Left ventricle myocardium inferior (tissue), 1 donor: ENCODE results near the gene AP5B1. TPM values are rescaled to one million over a fixed set of nuclear protein-coding genes. Genes with fewer than 3 reads are reported as not detected.
"Not testable (repeated sequence)": the region's sequence is repeated elsewhere in the genome, so short reads cannot be mapped to it uniquely, and the experiment has no call there.

Source experiments
- DNase-seq: peaks from one replicate; pipeline ENCODE4 v3.0.0-alpha.2; 2020
- H3K27ac ChIP-seq: fragments of 200-600 bp; replicated peaks from 2 replicates; pipeline ENCODE4 v1.8.0; 2021
- H3K27me3 ChIP-seq: fragments of 200-600 bp; 2 replicates; pipeline ENCODE4 v1.8.0; 2021; ENCODE audit warnings: low read depth
- H3K36me3 ChIP-seq: fragments of 200-600 bp; 2 replicates; pipeline ENCODE4 v1.8.0; 2021
- H3K4me1 ChIP-seq: fragments of 200-600 bp; 2 replicates; pipeline ENCODE4 v1.8.0; 2021
- H3K4me3 ChIP-seq: fragments of 200-600 bp; 2 replicates; pipeline ENCODE4 v1.8.0; 2021; ENCODE audit warnings: mild to moderate bottlenecking, moderate library complexity
- H3K9me3 ChIP-seq: fragments of 200-600 bp; replicated peaks from 2 replicates; pipeline ENCODE4 v1.8.0; 2021
- CTCF ChIP-seq: fragments of 200-600 bp; IDR thresholded peaks from 2 replicates; pipeline ENCODE4 v1.8.0; 2021; ENCODE audit warnings: antibody characterized with exemption, mild to moderate bottlenecking, borderline replicate concordance
- intact Hi-C: fragments of 100-400 bp; cut with micrococcal nuclease; formaldehyde crosslinking; loops from one replicate; pipeline ENCODE4 v1.11.0; 2022
- total RNA-seq: library from RNA; stranded (reverse); fragmentation: NEBNext Ultra II Directional; extraction: Animal tissue kit (Norgen Biotek cat#: 25700); gene quantifications from one replicate; pipeline ENCODE4 v1.2.1, GENCODE V29; 2021
- donor health status: DM: no; HTN: yes; CAD: no; lungs with severe emphysema.

AP5B1 gene
- total RNA-seq, 1 donor from 2014 or later, result 5.4 TPM

- Histone ChIP-seq H3K27me3 (no peaks in the 10 kb centered on the region), H3K27ac (no peak overlapping the region), H3K4me3 (no peak overlapping the region), H3K9me3 (no peaks in the 10 kb centered on the region), H3K4me1 (peaks cover 10% of the 10 kb centered on the region), H3K36me3 (peaks cover 16% of the 10 kb centered on the region)
- intact Hi-C loops, result no loop called here
- DNase-seq, result no peak
- no peak for TF ChIP-seq CTCF
These were observed 6.9 kb downstream of the AP5B1 start for GRCh38 chr11:65773784-65774411.

DNA sequence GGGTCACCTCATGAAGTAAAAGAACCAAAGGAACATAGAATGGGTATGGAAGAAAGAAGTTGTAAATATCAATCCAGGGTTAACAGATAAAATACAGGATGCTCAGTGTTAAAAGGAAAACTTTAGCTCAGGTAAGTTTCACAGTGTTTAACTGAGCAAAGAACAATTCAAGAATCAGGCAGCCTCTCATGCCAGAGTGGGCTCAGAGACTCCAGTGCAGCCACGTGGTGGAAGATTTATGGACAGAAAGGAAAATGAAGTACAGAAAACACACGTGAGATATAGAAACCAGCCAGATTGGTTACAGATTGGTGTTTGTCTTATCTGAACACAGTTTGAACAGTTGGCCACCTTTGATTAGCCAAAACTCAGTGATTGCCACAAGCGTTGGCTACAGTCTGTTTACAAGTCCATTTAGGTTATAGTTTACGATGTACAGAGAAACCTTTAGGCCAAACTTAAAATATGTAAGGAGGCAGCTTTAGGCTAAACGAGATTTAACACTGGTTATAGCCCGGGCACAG is 9.1 kb downstream of the AP5B1 start:
- intact Hi-C loops, result no loop called here
- H3K4me1 ChIP-seq, result no peaks in the 10 kb centered on the region
- TF ChIP-seq CTCF, result no peak

GRCh38 chr11:65770951-65771567 is 9.7 kb downstream of the AP5B1 start:
- no peak for DNase-seq
- intact Hi-C loops, result no loop called here
- Histone ChIP-seq H3K4me3 (no peak overlapping the region), H3K27ac (no peak overlapping the region), H3K27me3 (no peaks in the 10 kb centered on the region), H3K9me3 (no peaks in the 10 kb centered on the region), H3K36me3 (no peaks in the 10 kb centered on the region), H3K4me1 (no peaks in the 10 kb centered on the region)
- TF ChIP-seq CTCF, result no peak

More for the DNA sequence above, 9.1 kb downstream of the AP5B1 start:
- no peaks in the 10 kb centered on the region for H3K9me3 ChIP-seq
- DNase-seq, result no peak
- H3K27ac ChIP-seq, result no peak overlapping the region
- H3K27me3 ChIP-seq, result no peaks in the 10 kb centered on the region
- H3K36me3 ChIP-seq, result no peaks in the 10 kb centered on the region
- H3K4me3 ChIP-seq, result no peak overlapping the region

- H3K36me3 ChIP-seq, intact Hi-C loops, H3K4me3 ChIP-seq, H3K27me3 ChIP-seq, H3K9me3 ChIP-seq, H3K27ac ChIP-seq, H3K4me1 ChIP-seq, DNase-seq: not testable (repeated sequence)
These were observed 13.0 kb downstream of the AP5B1 start for GRCh38 chr11:65767806-65768205.

DNA sequence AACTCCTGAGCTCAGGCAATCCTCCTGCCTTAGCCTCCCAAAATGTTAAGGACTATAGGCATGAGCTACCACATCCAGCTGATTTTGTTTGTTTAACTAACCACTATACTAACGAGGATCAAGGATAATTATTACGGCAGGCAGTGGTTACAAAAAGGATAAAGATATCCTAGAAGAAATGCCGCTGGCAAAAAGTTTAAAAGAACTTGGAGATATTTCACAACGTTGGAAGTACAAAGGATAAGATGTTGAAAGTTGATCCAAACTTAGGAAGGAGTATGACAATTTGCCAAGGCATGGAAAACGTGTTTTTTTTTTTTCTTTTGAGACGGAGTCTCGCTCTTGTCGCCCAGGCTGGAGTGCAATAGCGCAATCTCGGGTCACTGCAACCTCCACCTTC is 13.4 kb downstream of the AP5B1 start:
- TF ChIP-seq CTCF, result no peak
- no peaks in the 10 kb centered on the region for H3K27me3 ChIP-seq
- H3K4me3 ChIP-seq, result no peak overlapping the region
- intact Hi-C loops, result no loop called here
- no peaks in the 10 kb centered on the region for H3K9me3 ChIP-seq
- peaks cover 7% of the 10 kb centered on the region for H3K4me1 ChIP-seq
- no peak overlapping the region for H3K27ac ChIP-seq
- DNase-seq, result no peak
- no peaks in the 10 kb centered on the region for H3K36me3 ChIP-seq

DNA sequence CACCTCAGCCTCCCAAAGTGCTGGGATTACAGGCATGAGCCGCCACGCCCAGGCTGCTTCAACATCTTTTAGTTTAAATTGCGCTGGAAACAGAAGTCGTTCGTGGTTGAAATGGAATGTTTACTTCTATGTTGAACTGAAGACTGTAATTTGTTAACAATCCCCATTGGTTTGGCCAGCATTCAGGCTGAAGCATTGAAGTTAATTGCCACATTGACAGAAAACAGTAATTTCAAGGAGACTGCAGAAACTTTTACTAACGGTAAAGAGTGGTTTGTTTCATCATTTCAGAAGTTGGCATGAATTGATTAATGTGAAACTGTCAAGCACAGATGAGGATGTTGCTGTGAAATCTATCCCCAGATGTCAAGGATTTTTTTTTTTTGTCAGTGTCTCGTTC is 14.2 kb downstream of the AP5B1 start:
- Histone ChIP-seq H3K27me3 (no peaks in the 10 kb centered on the region), H3K36me3 (no peaks in the 10 kb centered on the region), H3K4me3 (no peak overlapping the region), H3K9me3 (no peaks in the 10 kb centered on the region), H3K27ac (no peak overlapping the region), H3K4me1 (peaks cover 7% of the 10 kb centered on the region)
- TF ChIP-seq CTCF, result no peak
- no peak for DNase-seq
- intact Hi-C loops, result no loop called here
